ENCODE results near the gene MAFB. TPM values are rescaled to one million over a fixed set of nuclear protein-coding genes. Genes with fewer than 3 reads are reported as not detected.

The MAFB gene
- total RNA-seq, 1 experiment from 2014 or later: 0.17 TPM

GRCh38 chr20:40710603-40711002, 21.6 kb upstream of the MAFB start:
- BruUV-seq (replicated peaks): no TSS peak
- Mint-ChIP-seq H3K36me3 (ENCODE audit: insufficient read depth, unreplicated experiment) (no peaks in the 10 kb centered on the region), H3K27me3 (ENCODE audit: unreplicated experiment) (peaks cover 96% of the 10 kb centered on the region), H3K4me3 (ENCODE audit: low read depth, unreplicated experiment) (no peak overlapping the region), H3K9me3 (ENCODE audit: low read depth, unreplicated experiment) (no peaks in the 10 kb centered on the region), H3K4me1 (ENCODE audit: low read depth, unreplicated experiment) (no peaks in the 10 kb centered on the region), H3K27ac (ENCODE audit: unreplicated experiment) (no peak overlapping the region)
- intact Hi-C loops (cut with micrococcal nuclease; ENCODE audit: unreplicated experiment): no loop called here
- CTCF ChIA-PET: no interaction called here
- no peak for DNase-seq
- TF ChIP-seq, protein P1, sequence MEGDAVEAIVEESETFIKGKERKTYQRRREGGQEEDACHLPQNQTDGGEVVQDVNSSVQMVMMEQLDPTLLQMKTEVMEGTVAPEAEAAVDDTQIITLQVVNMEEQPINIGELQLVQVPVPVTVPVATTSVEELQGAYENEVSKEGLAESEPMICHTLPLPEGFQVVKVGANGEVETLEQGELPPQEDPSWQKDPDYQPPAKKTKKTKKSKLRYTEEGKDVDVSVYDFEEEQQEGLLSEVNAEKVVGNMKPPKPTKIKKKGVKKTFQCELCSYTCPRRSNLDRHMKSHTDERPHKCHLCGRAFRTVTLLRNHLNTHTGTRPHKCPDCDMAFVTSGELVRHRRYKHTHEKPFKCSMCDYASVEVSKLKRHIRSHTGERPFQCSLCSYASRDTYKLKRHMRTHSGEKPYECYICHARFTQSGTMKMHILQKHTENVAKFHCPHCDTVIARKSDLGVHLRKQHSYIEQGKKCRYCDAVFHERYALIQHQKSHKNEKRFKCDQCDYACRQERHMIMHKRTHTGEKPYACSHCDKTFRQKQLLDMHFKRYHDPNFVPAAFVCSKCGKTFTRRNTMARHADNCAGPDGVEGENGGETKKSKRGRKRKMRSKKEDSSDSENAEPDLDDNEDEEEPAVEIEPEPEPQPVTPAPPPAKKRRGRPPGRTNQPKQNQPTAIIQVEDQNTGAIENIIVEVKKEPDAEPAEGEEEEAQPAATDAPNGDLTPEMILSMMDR (IDR thresholded peaks at IDR 0.05; ENCODE audit: unreplicated experiment): no peak

DNA sequence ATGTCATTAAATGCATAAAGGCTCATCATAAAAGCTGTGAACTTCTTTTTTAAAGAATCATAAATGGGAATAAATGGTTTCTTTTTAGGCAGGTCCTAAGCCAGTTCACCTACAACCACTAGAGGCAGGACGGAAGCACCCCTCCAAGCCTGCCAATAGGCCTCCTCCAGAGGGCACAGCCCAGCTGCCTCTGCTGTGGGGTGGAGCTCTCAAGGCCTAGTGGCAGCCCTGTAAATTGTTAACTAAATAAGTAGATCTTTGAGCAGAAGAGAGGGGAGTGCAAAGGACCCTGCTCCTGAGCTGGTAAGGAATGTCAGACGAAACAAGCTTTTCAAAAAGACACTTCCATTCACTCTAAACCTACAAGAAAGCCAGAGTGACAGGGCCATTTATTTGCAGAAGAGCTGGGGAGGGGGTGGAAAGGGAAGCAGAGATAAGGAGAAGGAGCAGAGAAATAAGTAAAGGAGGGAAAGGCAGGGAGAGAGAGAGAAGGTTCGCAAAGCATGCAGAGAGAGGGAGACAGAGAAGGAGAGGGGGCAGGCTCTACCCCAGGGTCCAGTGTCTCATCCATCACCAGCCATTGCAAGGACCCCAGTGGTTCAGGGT, 18.0 kb upstream of the MAFB start:
- peaks cover 96% of the 10 kb centered on the region for H3K27me3 Mint-ChIP-seq (ENCODE audit: unreplicated experiment)
- no TSS peak for BruUV-seq (replicated peaks)
- DNase-seq: peak; percentile 66

DNA sequence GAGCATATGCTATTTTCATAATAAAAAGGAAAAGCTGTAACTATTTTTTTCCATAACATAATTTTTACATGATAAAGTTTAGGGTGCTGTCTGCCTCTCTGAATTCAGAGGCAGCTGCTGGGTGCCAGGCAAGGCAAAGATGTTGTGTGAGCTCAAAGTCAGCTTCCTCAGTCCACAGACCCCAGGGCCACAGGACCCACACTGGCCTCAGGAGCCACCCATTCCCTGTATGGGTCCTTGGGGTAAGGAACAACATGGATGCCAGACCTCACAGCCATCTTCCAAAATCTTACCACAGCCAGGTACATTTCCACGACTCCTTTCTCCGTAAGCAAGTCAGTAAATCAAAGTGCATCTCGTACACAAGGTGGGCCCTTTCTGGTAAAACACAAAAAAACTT, 16.4 kb upstream of the MAFB start:
- DNase-seq: no peak
- no peaks in the 10 kb centered on the region for H3K36me3 Mint-ChIP-seq (ENCODE audit: insufficient read depth, unreplicated experiment)
- BruUV-seq (replicated peaks): no TSS peak
- H3K4me1 Mint-ChIP-seq (ENCODE audit: low read depth, unreplicated experiment): no peaks in the 10 kb centered on the region
- H3K4me3 Mint-ChIP-seq (ENCODE audit: low read depth, unreplicated experiment): no peak overlapping the region
- TF ChIP-seq, protein P1 (IDR thresholded peaks at IDR 0.05; ENCODE audit: unreplicated experiment): no peak
- intact Hi-C loops (cut with micrococcal nuclease; ENCODE audit: unreplicated experiment): no loop called here
- H3K27me3 Mint-ChIP-seq (ENCODE audit: unreplicated experiment): peaks cover 96% of the 10 kb centered on the region
- no peaks in the 10 kb centered on the region for H3K9me3 Mint-ChIP-seq (ENCODE audit: low read depth, unreplicated experiment)
- CTCF ChIA-PET: no interaction called here
- no peak overlapping the region for H3K27ac Mint-ChIP-seq (ENCODE audit: unreplicated experiment)

More for the DNA sequence above, 18.0 kb upstream of the MAFB start:
- H3K27ac Mint-ChIP-seq (ENCODE audit: unreplicated experiment): no peak overlapping the region
- intact Hi-C loops (cut with micrococcal nuclease; ENCODE audit: unreplicated experiment): no loop called here
- TF ChIP-seq, protein P1 (IDR thresholded peaks at IDR 0.05; ENCODE audit: unreplicated experiment): peak; percentile 36
- CTCF ChIA-PET: interaction anchor here (0.6 to 1.6 kb wide), 5 partner anchors 11 to 284 kb away, joined by 3 to 4 read pairs (median 3); no protein-coding TSS in a partner anchor
- H3K4me3 Mint-ChIP-seq (ENCODE audit: low read depth, unreplicated experiment): no peak overlapping the region
- H3K36me3 Mint-ChIP-seq (ENCODE audit: insufficient read depth, unreplicated experiment): no peaks in the 10 kb centered on the region
- no peaks in the 10 kb centered on the region for H3K4me1 Mint-ChIP-seq (ENCODE audit: low read depth, unreplicated experiment)
- no peaks in the 10 kb centered on the region for H3K9me3 Mint-ChIP-seq (ENCODE audit: low read depth, unreplicated experiment)

DNA sequence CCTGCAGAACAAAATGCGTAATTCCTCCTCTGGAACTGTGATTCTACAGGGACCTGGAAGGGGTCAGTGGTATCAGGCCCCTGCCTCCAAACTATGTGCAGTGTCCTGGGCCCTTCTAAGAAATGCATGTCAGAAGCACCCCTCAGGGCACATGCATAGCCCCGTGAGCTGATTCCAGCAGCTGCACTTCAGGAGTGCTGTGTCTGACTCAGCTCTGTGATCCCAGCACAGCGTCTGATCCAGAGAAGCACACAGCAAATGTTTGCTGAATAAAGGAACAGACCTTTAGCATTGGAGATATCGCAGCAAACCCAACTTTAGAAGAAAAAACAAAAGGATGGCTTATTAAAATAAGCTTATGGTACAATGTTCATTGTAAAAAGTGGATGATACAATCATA, 15.8 kb upstream of the MAFB start:
- Mint-ChIP-seq H3K4me3 (ENCODE audit: low read depth, unreplicated experiment) (no peak overlapping the region), H3K36me3 (ENCODE audit: insufficient read depth, unreplicated experiment) (no peaks in the 10 kb centered on the region), H3K9me3 (ENCODE audit: low read depth, unreplicated experiment) (no peaks in the 10 kb centered on the region), H3K27ac (ENCODE audit: unreplicated experiment) (no peak overlapping the region), H3K27me3 (ENCODE audit: unreplicated experiment) (peaks cover 96% of the 10 kb centered on the region), H3K4me1 (ENCODE audit: low read depth, unreplicated experiment) (no peaks in the 10 kb centered on the region)
- no peak for DNase-seq
- intact Hi-C loops (cut with micrococcal nuclease; ENCODE audit: unreplicated experiment): no loop called here
- BruUV-seq (replicated peaks): no TSS peak
- CTCF ChIA-PET: no interaction called here
- TF ChIP-seq, protein P1 (IDR thresholded peaks at IDR 0.05; ENCODE audit: unreplicated experiment): no peak
